Breast epithelium (tissue), 3 donors: ENCODE data around the gene WBP2NL.

Source experiments
- CTCF ChIP-seq, 3 donors: fragments of 450-650 bp; IDR thresholded peaks; one replicate each; pipeline ENCODE4 v1.5.1; 2016 to 2017; ENCODE audit warnings: antibody characterized with exemption in 3 of 3, mild to moderate bottlenecking in 3 of 3, moderate library complexity in 3 of 3
- POLR2A ChIP-seq: fragments of 450-650 bp; IDR thresholded peaks from one replicate; pipeline ENCODE4 v1.6.1; 2016; ENCODE audit warnings: antibody characterized with exemption, mild to moderate bottlenecking, moderate library complexity

- no peak for TF ChIP-seq CTCF (IDR thresholded peaks at IDR 0.05)
- TF ChIP-seq POLR2A = no peak
These were observed 6.1 kb upstream of the WBP2NL start for GRCh38 chr22:41992496-41992895.
